A549 (cell line): ENCODE data around the gene SHROOM4. TPM values are rescaled to one million over a fixed set of nuclear protein-coding genes. Genes with fewer than 3 reads are reported as not detected.

Experiments
- ATAC-seq, 2 experiments: fragments of 200-7000 bp in 1 of 2; fragments of >200 bp in 1 of 2; cut with Nextera tagmentation in 1 of 2; cut with Tn5 transposase in 1 of 2; 3 replicates each; pipeline versions ENCODE4 v1.8.0 to v1.9.1; 2018 to 2020; ENCODE audit warnings: mild to moderate bottlenecking in 1 of 2, moderate library complexity in 1 of 2
- CTCF ChIA-PET: fragments of 300-600 bp; sonication (Branson Sonifier 250); formaldehyde crosslinking; extraction: SDS; loops from one replicate; lab custom pipeline; 2021; ENCODE audit warnings: antibody characterized with exemption, inconsistent platforms; lab: Yijun Ruan, JAX
- POLR2A ChIA-PET: fragments of 350-600 bp; formaldehyde crosslinking; extraction: SDS; loops from one replicate; lab custom pipeline; 2021; ENCODE audit warnings: antibody characterized with exemption, inconsistent platforms; lab: Yijun Ruan, JAX
- DNase-seq, 2 experiments: peaks; one replicate each; pipeline versions ENCODE4 v3.0.0 to v3.0.0-alpha.2; 2011 to 2016; ENCODE audit warnings: low read depth in 1 of 2, low spot score in 1 of 2
- FAIRE-seq: peaks from 2 replicates; lab custom pipeline; 2011; peaks lifted over from hg19 to GRCh38; lab: Jason Lieb, UNC
- H3K27ac ChIP-seq, 2 experiments: fragments of >200 bp; sonication (Bioruptor Twin); formaldehyde crosslinking; 3 replicates each; pipeline ENCODE4 v1.5.1; 2016 to 2017
- H3K4me1 ChIP-seq: fragments of >200 bp; sonication (Bioruptor Twin); formaldehyde crosslinking; 3 replicates; pipeline ENCODE4 v1.6.1; 2016
- H3K4me2 ChIP-seq: fragments of >200 bp; sonication (Bioruptor Twin); formaldehyde crosslinking; 3 replicates; pipeline ENCODE4 v1.6.1; 2016
- H3K4me3 ChIP-seq: fragments of >200 bp; sonication (Bioruptor Twin); formaldehyde crosslinking; 3 replicates; pipeline ENCODE4 v1.5.1; 2016
- H3K9me3 ChIP-seq: fragments of >200 bp; sonication (Bioruptor Twin); formaldehyde crosslinking; 3 replicates; pipeline ENCODE4 v1.6.1; 2016
- CHD2 ChIP-seq: fragments of 150-350 bp; IDR thresholded peaks from 2 replicates; pipeline ENCODE4 v1.6.1; 2014; ENCODE audit warnings: low read length; ENCODE audit not compliant: partially characterized antibody
- EHMT2 ChIP-seq: fragments of 200-600 bp; sonication (generic); IDR thresholded peaks from 2 replicates; pipeline ENCODE4 v1.6.1; 2016; ENCODE audit warnings: antibody characterized with exemption, low read depth, mild to moderate bottlenecking, moderate library complexity
- EP300 ChIP-seq, 2 experiments: fragments of >200 bp; sonication (Bioruptor Twin); formaldehyde crosslinking; IDR thresholded peaks; 2 replicates in 1 of 2; 3 replicates in 1 of 2; pipeline ENCODE4 v1.6.1; 2016 to 2017
- HEYL ChIP-seq: fragments of 250-450 bp; sonication (Bioruptor Pico); IDR thresholded peaks from 2 replicates; pipeline ENCODE4 v1.8.0; 2021; ENCODE audit warnings: mild to moderate bottlenecking, moderate library complexity
- JUN ChIP-seq, 2 experiments: fragments of >200 bp; sonication (Bioruptor Twin); formaldehyde crosslinking; IDR thresholded peaks; 2 replicates in 1 of 2; 3 replicates in 1 of 2; pipeline ENCODE4 v1.6.1; 2016 to 2017
- JUNB ChIP-seq: fragments of >200 bp; sonication (Bioruptor Twin); formaldehyde crosslinking; IDR thresholded peaks from 2 replicates; pipeline ENCODE4 v1.6.1; 2016
- KDM5A ChIP-seq: fragments of 200-600 bp; sonication (generic); IDR thresholded peaks from 2 replicates; pipeline ENCODE4 v1.6.1; 2016; ENCODE audit warnings: antibody characterized with exemption, mild to moderate bottlenecking
- MAFK ChIP-seq: fragments of 450-650 bp; IDR thresholded peaks from 2 replicates; pipeline ENCODE4 v1.6.1; 2014; ENCODE audit not compliant: partially characterized antibody
- MAZ ChIP-seq: fragments of 150-350 bp; IDR thresholded peaks from 2 replicates; pipeline ENCODE4 v1.6.1; 2014; ENCODE audit warnings: antibody characterized with exemption, low read depth, low read length, borderline replicate concordance
- NR3C1 ChIP-seq: fragments of >200 bp; sonication (Bioruptor Twin); formaldehyde crosslinking; IDR thresholded peaks from 3 replicates; pipeline ENCODE4 v1.6.1; 2017
- RCOR1 ChIP-seq: fragments of 150-350 bp; IDR thresholded peaks from 2 replicates; pipeline ENCODE4 v1.6.1; 2014; ENCODE audit warnings: antibody characterized with exemption, low read length, low read depth
- SREBF2 ChIP-seq: fragments of 450-650 bp; IDR thresholded peaks from 2 replicates; pipeline ENCODE4 v1.6.1; 2014; ENCODE audit warnings: mild to moderate bottlenecking, moderate library complexity
- ZC3H11A ChIP-seq: fragments of 450-650 bp; IDR thresholded peaks from 2 replicates; pipeline ENCODE4 v1.6.1; 2014; ENCODE audit warnings: antibody characterized with exemption, mild to moderate bottlenecking
- ZNF302 ChIP-seq: fragments of 250-450 bp; sonication (Bioruptor Pico); IDR thresholded peaks from 2 replicates; pipeline ENCODE4 v1.9.0; 2021; ENCODE audit warnings: inconsistent platforms, mild to moderate bottlenecking, moderate library complexity
- WGBS: methylation state at CpG from one replicate; pipeline ENCODE4 v1.1.6; 2017; ENCODE audit errors: missing lambda C conversion rate; 5-methylcytosine and 5-hydroxymethylcytosine counted together
- polyA plus RNA-seq, 4 experiments: library from polyadenylated mRNA; depleted of rRNA in 3 of 4; stranded (reverse); fragments of >200 nt; fragmentation: RNase III in 1 of 4; extraction: RNeasy Plus Mini Kit Qiagen cat#74134 plus additional on column Dnase treatment in 1 of 4; gene quantifications; 2 replicates in 3 of 4; 3 replicates in 1 of 4; pipeline ENCODE4 v1.2.3, GENCODE V29; 2011 to 2017
- TF ChIP-seq, protein P1 (sequence below): fragments of 150-350 bp; IDR thresholded peaks from 2 replicates; pipeline ENCODE4 v1.6.1; 2014; ENCODE audit warnings: low read depth, mild to moderate bottlenecking, low read length
- TF ChIP-seq, protein P2 (sequence below): fragments of >200 bp; sonication (Bioruptor Twin); formaldehyde crosslinking; IDR thresholded peaks from 3 replicates; pipeline ENCODE4 v1.5.1; 2016
- TF ChIP-seq, protein P3 (sequence below): fragments of 450-650 bp; IDR thresholded peaks from 2 replicates; pipeline ENCODE4 v1.6.1; 2014; ENCODE audit warnings: antibody characterized with exemption

Gene SHROOM4
- polyA plus RNA-seq, 2 of the 4 experiments (the other 2 are of a cell fraction) = not detected

DNA sequence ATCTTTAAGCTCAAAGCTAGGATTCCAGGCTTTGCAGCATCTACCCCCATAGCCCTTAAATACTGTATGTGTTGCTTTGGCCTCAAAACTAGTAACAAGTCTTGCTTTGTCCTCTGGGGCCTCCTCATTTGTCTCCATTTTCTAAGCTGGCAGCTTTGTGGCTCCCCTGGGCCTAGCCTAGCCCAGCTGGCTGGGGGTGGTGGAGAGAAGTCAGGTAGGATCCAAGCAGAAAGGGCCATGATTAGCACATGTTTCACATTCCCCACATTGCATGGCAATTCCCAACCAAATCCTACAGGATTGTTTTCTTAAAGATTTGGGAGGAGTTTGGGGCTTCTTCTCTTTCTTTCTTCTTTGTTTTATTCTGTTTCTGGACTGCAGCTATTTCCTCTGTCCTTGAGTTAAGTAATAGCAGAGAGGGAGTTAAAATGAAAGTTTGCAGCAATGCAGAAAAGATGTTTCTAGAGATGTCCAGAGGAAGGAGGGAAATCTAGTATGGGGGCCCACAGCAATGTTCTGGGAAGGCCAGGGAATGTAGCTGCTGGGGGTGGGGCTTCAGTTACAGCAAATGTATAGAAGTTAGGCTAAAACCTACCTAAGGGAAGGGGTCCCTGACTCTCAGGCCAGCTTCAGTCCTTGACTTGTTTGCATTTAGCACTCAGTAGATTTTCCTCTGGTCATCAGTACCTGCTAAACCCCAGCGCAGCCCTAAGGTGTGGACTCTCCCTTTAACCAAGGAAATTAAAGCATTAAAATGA lies 92.1 kb downstream of the SHROOM4 start:
- H3K9me3 ChIP-seq = no peaks in the 10 kb centered on the region
- TF ChIP-seq MAZ = no peak
- TF ChIP-seq CHD2 = no peak
- TF ChIP-seq RCOR1 = no peak
- no peak overlapping the region for H3K4me3 ChIP-seq
- DNase-seq (no peak), ATAC-seq (no peak), FAIRE-seq (no peak)
- CTCF ChIA-PET = no interaction called here
- 0% methylated on average over 1 of the region's 1 CpG for WGBS
- H3K4me2 ChIP-seq = no peak overlapping the region
- H3K27ac ChIP-seq = no peak overlapping the region
- POLR2A ChIA-PET = no interaction called here
- H3K4me1 ChIP-seq = no peaks in the 10 kb centered on the region

DNA sequence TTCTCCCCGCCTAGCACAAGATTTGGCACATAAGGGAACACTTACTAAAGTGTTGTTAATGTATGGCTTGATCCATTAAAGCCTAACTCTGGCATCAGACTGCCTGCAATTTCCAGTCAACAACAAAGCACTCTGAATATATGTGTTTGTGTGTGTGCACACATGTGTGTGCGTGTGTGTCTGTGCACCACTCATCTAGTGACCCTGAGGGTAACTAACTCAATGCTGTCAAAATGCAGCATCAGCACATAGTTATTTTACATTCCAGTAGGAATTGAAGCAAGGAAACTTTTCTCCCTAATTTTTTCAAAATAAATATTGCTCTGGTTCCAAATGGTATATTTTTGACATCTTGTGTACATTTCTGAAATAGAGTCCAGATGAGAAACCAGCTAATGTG lies 94.4 kb downstream of the SHROOM4 start:
- Histone ChIP-seq H3K4me1 (no peaks in the 10 kb centered on the region), H3K9me3 (no peaks in the 10 kb centered on the region), H3K4me2 (no peak overlapping the region), H3K27ac (no peak overlapping the region), H3K4me3 (no peak overlapping the region)
- TF ChIP-seq MAFK = peak; percentile 49
- TF ChIP-seq ZNF302 (CRISPR knock-in tag) = no peak
- FAIRE-seq (no peak), ATAC-seq (no peak), DNase-seq (no peak)
- ChIA-PET CTCF (no interaction called here), POLR2A (no interaction called here)
- 13% methylated on average over 2 of the region's 2 CpGs for WGBS

DNA sequence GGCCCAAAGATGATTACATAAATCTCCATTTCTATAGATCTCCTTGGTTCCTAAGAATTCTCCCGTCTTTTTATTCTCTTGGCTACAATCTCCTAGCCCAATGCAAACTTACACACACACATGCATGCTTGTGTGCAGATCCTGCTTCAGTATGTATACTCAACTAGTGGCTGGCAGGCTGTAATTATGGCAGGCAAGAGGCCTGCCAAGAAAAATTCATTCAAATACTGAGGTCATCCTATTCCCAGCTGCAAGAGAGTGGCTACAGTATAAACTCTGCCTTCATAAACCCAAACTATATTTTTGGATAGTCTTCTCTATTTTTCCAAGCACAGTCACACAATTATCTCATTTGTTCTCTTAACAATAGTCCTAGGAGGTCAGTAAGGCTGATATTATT lies 95.2 kb downstream of the SHROOM4 start:
- Histone ChIP-seq H3K4me1 (no peaks in the 10 kb centered on the region), H3K27ac (no peak overlapping the region), H3K4me2 (no peak overlapping the region), H3K9me3 (no peaks in the 10 kb centered on the region), H3K4me3 (no peak overlapping the region)
- DNase-seq (no peak), ATAC-seq (no peak), FAIRE-seq (no peak)
- 6% methylated on average over 1 of the region's 1 CpG for WGBS
- TF ChIP-seq, protein P1, sequence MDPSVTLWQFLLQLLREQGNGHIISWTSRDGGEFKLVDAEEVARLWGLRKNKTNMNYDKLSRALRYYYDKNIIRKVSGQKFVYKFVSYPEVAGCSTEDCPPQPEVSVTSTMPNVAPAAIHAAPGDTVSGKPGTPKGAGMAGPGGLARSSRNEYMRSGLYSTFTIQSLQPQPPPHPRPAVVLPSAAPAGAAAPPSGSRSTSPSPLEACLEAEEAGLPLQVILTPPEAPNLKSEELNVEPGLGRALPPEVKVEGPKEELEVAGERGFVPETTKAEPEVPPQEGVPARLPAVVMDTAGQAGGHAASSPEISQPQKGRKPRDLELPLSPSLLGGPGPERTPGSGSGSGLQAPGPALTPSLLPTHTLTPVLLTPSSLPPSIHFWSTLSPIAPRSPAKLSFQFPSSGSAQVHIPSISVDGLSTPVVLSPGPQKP = no peak
- no peak for TF ChIP-seq EP300 (IDR thresholded peaks at IDR 0.05)
- TF ChIP-seq HEYL = no peak
- TF ChIP-seq JUN (IDR thresholded peaks at IDR 0.05) = no peak
- TF ChIP-seq, protein P2, sequence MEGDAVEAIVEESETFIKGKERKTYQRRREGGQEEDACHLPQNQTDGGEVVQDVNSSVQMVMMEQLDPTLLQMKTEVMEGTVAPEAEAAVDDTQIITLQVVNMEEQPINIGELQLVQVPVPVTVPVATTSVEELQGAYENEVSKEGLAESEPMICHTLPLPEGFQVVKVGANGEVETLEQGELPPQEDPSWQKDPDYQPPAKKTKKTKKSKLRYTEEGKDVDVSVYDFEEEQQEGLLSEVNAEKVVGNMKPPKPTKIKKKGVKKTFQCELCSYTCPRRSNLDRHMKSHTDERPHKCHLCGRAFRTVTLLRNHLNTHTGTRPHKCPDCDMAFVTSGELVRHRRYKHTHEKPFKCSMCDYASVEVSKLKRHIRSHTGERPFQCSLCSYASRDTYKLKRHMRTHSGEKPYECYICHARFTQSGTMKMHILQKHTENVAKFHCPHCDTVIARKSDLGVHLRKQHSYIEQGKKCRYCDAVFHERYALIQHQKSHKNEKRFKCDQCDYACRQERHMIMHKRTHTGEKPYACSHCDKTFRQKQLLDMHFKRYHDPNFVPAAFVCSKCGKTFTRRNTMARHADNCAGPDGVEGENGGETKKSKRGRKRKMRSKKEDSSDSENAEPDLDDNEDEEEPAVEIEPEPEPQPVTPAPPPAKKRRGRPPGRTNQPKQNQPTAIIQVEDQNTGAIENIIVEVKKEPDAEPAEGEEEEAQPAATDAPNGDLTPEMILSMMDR = no peak
- no peak for TF ChIP-seq ZNF302 (CRISPR knock-in tag)
- no peak for TF ChIP-seq CHD2
- no peak for TF ChIP-seq JUNB
- no peak for TF ChIP-seq NR3C1
- no peak for TF ChIP-seq KDM5A
- TF ChIP-seq EHMT2 = no peak
- TF ChIP-seq, protein P3, sequence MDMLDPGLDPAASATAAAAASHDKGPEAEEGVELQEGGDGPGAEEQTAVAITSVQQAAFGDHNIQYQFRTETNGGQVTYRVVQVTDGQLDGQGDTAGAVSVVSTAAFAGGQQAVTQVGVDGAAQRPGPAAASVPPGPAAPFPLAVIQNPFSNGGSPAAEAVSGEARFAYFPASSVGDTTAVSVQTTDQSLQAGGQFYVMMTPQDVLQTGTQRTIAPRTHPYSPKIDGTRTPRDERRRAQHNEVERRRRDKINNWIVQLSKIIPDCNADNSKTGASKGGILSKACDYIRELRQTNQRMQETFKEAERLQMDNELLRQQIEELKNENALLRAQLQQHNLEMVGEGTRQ = no peak
- no peak for TF ChIP-seq ZC3H11A
- TF ChIP-seq SREBF2 = no peak
- ChIA-PET POLR2A (no interaction called here), CTCF (no interaction called here)
